ENCODE measurements around the gene EDC3. TPM values are rescaled to one million over a fixed set of nuclear protein-coding genes. Genes with fewer than 3 reads are reported as not detected.

The EDC3 gene
- total and polyA plus RNA-seq, 9 of the 15 experiments (the other 6 are each of a cell fraction or from before 2014, with no cell fraction given) = 11.7 to 63.9 (median 32.8) TPM

- TF ChIP-seq, protein P1, sequence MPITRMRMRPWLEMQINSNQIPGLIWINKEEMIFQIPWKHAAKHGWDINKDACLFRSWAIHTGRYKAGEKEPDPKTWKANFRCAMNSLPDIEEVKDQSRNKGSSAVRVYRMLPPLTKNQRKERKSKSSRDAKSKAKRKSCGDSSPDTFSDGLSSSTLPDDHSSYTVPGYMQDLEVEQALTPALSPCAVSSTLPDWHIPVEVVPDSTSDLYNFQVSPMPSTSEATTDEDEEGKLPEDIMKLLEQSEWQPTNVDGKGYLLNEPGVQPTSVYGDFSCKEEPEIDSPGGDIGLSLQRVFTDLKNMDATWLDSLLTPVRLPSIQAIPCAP (CRISPR knock-in tag; IDR thresholded peaks at IDR 0.05; ENCODE audit: borderline replicate concordance) = no peak
- TF ChIP-seq CCNT2 (IDR thresholded peaks at IDR 0.05; ENCODE audit: borderline replicate concordance, extremely low read depth, insufficient read length, low read depth, low read length) (peak; percentile 93), GTF2A2 (tag; IDR thresholded peaks at IDR 0.05) (no peak), EWSR1 (IDR thresholded peaks at IDR 0.05; ENCODE audit: borderline replicate concordance, low read depth, partially characterized antibody) (no peak), SRSF3 (IDR thresholded peaks at IDR 0.05; ENCODE audit: insufficient read depth, low read length) (no peak), PCBP2 (IDR thresholded peaks at IDR 0.05; ENCODE audit: low read depth, low read length, poor library complexity, severe bottlenecking) (no peak), SAFB2 (IDR thresholded peaks at IDR 0.05; ENCODE audit: borderline replicate concordance, low read depth, low read length, severe bottlenecking) (no peak), ZNF239 (CRISPR knock-in tag; IDR thresholded peaks at IDR 0.05) (no peak), CREB5 (CRISPR knock-in tag; IDR thresholded peaks at IDR 0.05) (no peak), SMAD4 (CRISPR knock-in tag; conservative IDR thresholded peaks at IDR 0.05) (peak; percentile 91), MAFG (tag; conservative IDR thresholded peaks at IDR 0.05) (no peak), GTF2E2 (tag; IDR thresholded peaks at IDR 0.05) (peak; percentile 87), DLX4 (CRISPR knock-in tag; IDR thresholded peaks at IDR 0.05) (no peak), BHLHE40 (IDR thresholded peaks at IDR 0.05; ENCODE audit: low read length) (peak; percentile 95), MED1 (CRISPR knock-in tag; IDR thresholded peaks at IDR 0.05; ENCODE audit: borderline replicate concordance) (no peak), ZSCAN32 (CRISPR knock-in tag; IDR thresholded peaks at IDR 0.05) (0 out of 2 replicates have a peak, but pooled peaks have one; percentile 40), RAD21 (CRISPR knock-in tag; conservative IDR thresholded peaks at IDR 0.05 in 1 of 2, IDR thresholded peaks at IDR 0.05 in 1 of 2) (0 out of 4 replicates have a peak, but pooled peaks of 1 of the 2 experiments have one; percentile 25), CHD4 (IDR thresholded peaks at IDR 0.05; ENCODE audit: insufficient read depth, insufficient replicate concordance, low read depth, low read length, poor library complexity, severe bottlenecking) (no peak), FUS (optimal IDR thresholded peaks at IDR 0.05; ENCODE audit: low read depth, low read length) (peak; percentile 77), TCFL5 (CRISPR knock-in tag; conservative IDR thresholded peaks at IDR 0.05) (no peak)
- TF ChIP-seq, protein P2, sequence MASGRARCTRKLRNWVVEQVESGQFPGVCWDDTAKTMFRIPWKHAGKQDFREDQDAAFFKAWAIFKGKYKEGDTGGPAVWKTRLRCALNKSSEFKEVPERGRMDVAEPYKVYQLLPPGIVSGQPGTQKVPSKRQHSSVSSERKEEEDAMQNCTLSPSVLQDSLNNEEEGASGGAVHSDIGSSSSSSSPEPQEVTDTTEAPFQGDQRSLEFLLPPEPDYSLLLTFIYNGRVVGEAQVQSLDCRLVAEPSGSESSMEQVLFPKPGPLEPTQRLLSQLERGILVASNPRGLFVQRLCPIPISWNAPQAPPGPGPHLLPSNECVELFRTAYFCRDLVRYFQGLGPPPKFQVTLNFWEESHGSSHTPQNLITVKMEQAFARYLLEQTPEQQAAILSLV (tag; IDR thresholded peaks at IDR 0.05) = no peak
- TF ChIP-seq, protein P3, sequence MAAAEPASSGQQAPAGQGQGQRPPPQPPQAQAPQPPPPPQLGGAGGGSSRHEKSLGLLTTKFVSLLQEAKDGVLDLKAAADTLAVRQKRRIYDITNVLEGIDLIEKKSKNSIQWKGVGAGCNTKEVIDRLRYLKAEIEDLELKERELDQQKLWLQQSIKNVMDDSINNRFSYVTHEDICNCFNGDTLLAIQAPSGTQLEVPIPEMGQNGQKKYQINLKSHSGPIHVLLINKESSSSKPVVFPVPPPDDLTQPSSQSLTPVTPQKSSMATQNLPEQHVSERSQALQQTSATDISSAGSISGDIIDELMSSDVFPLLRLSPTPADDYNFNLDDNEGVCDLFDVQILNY (CRISPR knock-in tag; IDR thresholded peaks at IDR 0.05) = no peak; the same call in 1 of the 2 replicates
These were observed 80.1 kb downstream of the EDC3 start, which contains the start of gene CLK3 (continued) for GRCh38 chr15:74615508-74616365.

All from K562 (cell line).